Sigmoid colon (tissue), 7 donors: Measurements from ENCODE around the gene UBL7. TPM values are rescaled to one million over a fixed set of nuclear protein-coding genes. Genes with fewer than 3 reads are reported as not detected.

Experiments
- DNase-seq: peaks from one replicate; pipeline ENCODE4 v3.0.0-alpha.2; 2019
- H3K27ac ChIP-seq, 4 donors: fragments of 200-600 bp; sonication (generic); one replicate each; pipeline ENCODE4 v1.5.1; 2016 to 2019; ENCODE audit warnings: mild to moderate bottlenecking in 1 of 4
- H3K27me3 ChIP-seq, 3 donors: fragments of 200-600 bp; sonication (generic); one replicate each; pipeline ENCODE4 v1.5.1; 2019; ENCODE audit warnings: mild to moderate bottlenecking in 1 of 3
- H3K36me3 ChIP-seq, 4 donors: fragments of 200-600 bp; sonication (generic); one replicate each; pipeline ENCODE4 v1.5.1; 2016 to 2019
- H3K4me1 ChIP-seq, 4 donors: fragments of 200-600 bp; sonication (generic); one replicate each; pipeline ENCODE4 v1.5.1; 2017 to 2019
- H3K4me3 ChIP-seq, 4 donors: fragments of 200-600 bp; sonication (generic); one replicate each; pipeline ENCODE4 v1.5.1; 2017 to 2019; ENCODE audit warnings: mild to moderate bottlenecking in 2 of 4, moderate library complexity in 1 of 4
- H3K9me3 ChIP-seq, 4 donors: fragments of 200-600 bp in 3 of 4; sonication (generic) in 3 of 4; one replicate each; pipeline versions ENCODE4 v1.5.1 to v1.6.1; 2013 to 2019
- EP300 ChIP-seq, 4 donors: sonication (generic); formaldehyde crosslinking; IDR thresholded peaks; one replicate each; pipeline ENCODE4 v1.6.1; 2017; ENCODE audit warnings: antibody characterized with exemption in 4 of 4
- POLR2A ChIP-seq, 2 donors: fragments of 450-650 bp; IDR thresholded peaks; one replicate each; pipeline ENCODE4 v1.6.1; 2016; ENCODE audit warnings: antibody characterized with exemption in 2 of 2, mild to moderate bottlenecking in 2 of 2, moderate library complexity in 2 of 2
- POLR2AphosphoS5 ChIP-seq, 4 donors: sonication (generic); formaldehyde crosslinking; IDR thresholded peaks; one replicate each; pipeline ENCODE4 v1.6.1; 2017; ENCODE audit warnings: antibody characterized with exemption in 4 of 4
- whole genome bisulfite sequencing, 2 donors: extraction: QIAGEN DNeasy Blood & Tissue Kit; methylation state at CpG; one replicate each; pipeline ENCODE4 v1.1.7; 2013; 5-methylcytosine and 5-hydroxymethylcytosine counted together
- intact Hi-C: fragments of 100-400 bp; cut with DNase I; formaldehyde crosslinking; loops from one replicate; pipeline ENCODE4 v1.15.1; 2023
- polyA plus RNA-seq, 3 donors: library from polyadenylated mRNA; stranded (reverse); fragments of 200-250 nt; gene quantifications; one replicate each; pipeline ENCODE4 v1.2.3, GENCODE V29; 2013
- total RNA-seq, 4 donors: library from RNA; depleted of rRNA; stranded (reverse); fragments of >200 nt; gene quantifications; one replicate each; pipeline ENCODE4 v1.1.0, GENCODE V29; 2016
- TF ChIP-seq, protein P1 (sequence below), 4 experiments: fragments of 450-650 bp in 3 of 4; fragments of 200-600 bp in 1 of 4; IDR thresholded peaks; one replicate each; pipeline ENCODE4 v1.5.1; 2016 to 2019; ENCODE audit warnings: antibody characterized with exemption in 4 of 4, mild to moderate bottlenecking in 3 of 4, moderate library complexity in 2 of 4
- donor health status: healthy with polysubstance abuse.
- donor health status: Bipolar disorder and iron deficiency.
- donor health status: healthy.

The UBL7 gene
- total and polyA plus RNA-seq, 7 donors, result 32.4 to 85.5 (median 48.5) TPM

GRCh38 chr15:74408815-74409214 is 52.1 kb downstream of the UBL7 start:
- DNase-seq, result no peak
- WGBS, 2 donors, result 69 to 76% methylated on average over 7 of the region's 7 CpGs
- TF ChIP-seq, protein P1, sequence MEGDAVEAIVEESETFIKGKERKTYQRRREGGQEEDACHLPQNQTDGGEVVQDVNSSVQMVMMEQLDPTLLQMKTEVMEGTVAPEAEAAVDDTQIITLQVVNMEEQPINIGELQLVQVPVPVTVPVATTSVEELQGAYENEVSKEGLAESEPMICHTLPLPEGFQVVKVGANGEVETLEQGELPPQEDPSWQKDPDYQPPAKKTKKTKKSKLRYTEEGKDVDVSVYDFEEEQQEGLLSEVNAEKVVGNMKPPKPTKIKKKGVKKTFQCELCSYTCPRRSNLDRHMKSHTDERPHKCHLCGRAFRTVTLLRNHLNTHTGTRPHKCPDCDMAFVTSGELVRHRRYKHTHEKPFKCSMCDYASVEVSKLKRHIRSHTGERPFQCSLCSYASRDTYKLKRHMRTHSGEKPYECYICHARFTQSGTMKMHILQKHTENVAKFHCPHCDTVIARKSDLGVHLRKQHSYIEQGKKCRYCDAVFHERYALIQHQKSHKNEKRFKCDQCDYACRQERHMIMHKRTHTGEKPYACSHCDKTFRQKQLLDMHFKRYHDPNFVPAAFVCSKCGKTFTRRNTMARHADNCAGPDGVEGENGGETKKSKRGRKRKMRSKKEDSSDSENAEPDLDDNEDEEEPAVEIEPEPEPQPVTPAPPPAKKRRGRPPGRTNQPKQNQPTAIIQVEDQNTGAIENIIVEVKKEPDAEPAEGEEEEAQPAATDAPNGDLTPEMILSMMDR (IDR thresholded peaks at IDR 0.05), result no peak
- no peak for TF ChIP-seq EP300 (IDR thresholded peaks at IDR 0.05)
- no peak for TF ChIP-seq POLR2A (IDR thresholded peaks at IDR 0.05)
- TF ChIP-seq POLR2AphosphoS5 (IDR thresholded peaks at IDR 0.05), result no peak
- Histone ChIP-seq H3K4me1 (no peaks in the 10 kb centered on the region), H3K9me3 (no peaks in the 10 kb centered on the region), H3K27me3 (no peaks in the 10 kb centered on the region), H3K4me3 (no peak overlapping the region), H3K27ac (no peak overlapping the region), H3K36me3 (no peaks in the 10 kb centered on the region)
- intact Hi-C loops, result no loop called here

DNA sequence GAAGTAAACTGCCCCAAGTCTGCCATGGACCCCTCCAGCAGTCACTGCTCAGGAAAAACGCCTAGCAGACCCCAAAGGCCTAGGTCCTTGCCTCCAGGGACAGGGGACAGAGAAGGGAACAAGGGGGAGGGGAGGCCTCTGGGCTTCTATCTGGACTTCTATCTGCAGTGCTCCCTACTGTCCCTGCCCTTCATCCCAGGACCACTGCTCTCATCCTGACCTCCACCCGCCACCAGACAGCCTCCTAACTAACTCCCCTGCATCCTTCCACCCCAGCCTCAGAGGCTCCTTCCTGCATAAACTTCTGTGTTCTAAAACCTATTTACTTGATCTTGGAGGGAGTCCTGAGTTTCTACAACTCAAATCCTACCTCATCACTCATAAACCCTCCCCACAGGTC is 52.6 kb downstream of the UBL7 start:
- TF ChIP-seq EP300 (IDR thresholded peaks at IDR 0.05) (no peak), POLR2AphosphoS5 (IDR thresholded peaks at IDR 0.05) (no peak), POLR2A (IDR thresholded peaks at IDR 0.05) (no peak)
- TF ChIP-seq, protein P1 (IDR thresholded peaks at IDR 0.05), result no peak
- H3K4me1 ChIP-seq, result no peaks in the 10 kb centered on the region
- H3K36me3 ChIP-seq, result no peaks in the 10 kb centered on the region
- H3K9me3 ChIP-seq, result no peaks in the 10 kb centered on the region
- no peak for DNase-seq
- intact Hi-C loops, result no loop called here
- H3K4me3 ChIP-seq, result no peak overlapping the region
- no peak overlapping the region for H3K27ac ChIP-seq
- peaks cover 0 to 2% (median 0%) of the 10 kb centered on the region in 3 donors for H3K27me3 ChIP-seq
- WGBS, 2 donors, result 71 to 90% methylated on average over 2 of the region's 2 CpGs

DNA sequence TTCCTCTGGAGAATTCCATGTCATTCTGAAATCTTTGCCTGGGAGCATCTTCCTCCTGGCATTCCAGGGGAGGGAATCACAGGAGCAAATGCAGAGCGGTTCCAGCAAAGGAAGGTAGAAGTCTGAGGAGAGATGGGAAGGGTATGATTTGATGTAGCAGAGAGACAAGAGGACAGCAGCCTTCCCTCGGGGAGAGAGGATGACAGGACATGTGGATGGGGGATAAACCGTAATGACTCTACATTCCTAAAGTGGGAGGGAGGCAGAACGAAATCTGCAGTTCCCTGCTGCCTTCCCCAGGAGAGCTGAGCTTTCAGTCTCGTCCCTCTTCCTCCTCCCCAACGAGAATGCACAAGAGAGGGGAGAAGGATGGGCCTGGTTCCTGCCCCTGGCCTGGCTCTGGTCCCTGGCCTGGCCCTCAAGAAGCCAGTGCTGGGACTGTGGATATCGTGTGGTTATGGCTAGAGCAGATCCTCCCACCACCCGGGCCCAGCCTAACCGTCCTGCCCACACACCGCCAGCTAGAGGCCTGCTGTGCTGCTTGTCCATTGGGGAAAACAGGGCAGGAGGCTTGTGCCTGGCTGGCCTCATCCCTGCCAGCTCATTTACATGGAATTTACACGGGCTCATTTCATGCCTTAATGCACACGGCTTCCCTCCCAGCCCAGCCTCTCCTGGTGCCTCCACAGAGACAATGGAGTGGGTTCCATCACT is 53.8 kb downstream of the UBL7 start:
- H3K9me3 ChIP-seq, result no peaks in the 10 kb centered on the region
- H3K4me3 ChIP-seq, result no peak overlapping the region
- no peak for TF ChIP-seq POLR2A (IDR thresholded peaks at IDR 0.05)
- TF ChIP-seq EP300 (IDR thresholded peaks at IDR 0.05), result no peak
- TF ChIP-seq, protein P1 (IDR thresholded peaks at IDR 0.05), result no peak
- TF ChIP-seq POLR2AphosphoS5 (IDR thresholded peaks at IDR 0.05), result no peak
- intact Hi-C loops, result no loop called here
- H3K4me1 ChIP-seq, result no peaks in the 10 kb centered on the region
- H3K27me3 ChIP-seq, result peaks cover 0 to 10% (median 0%) of the 10 kb centered on the region in 3 donors
- no peak overlapping the region for H3K27ac ChIP-seq
- WGBS, 2 donors, result 32 to 62% methylated on average over 12 of the region's 12 CpGs
- H3K36me3 ChIP-seq, result no peaks in the 10 kb centered on the region
- no peak for DNase-seq

DNA sequence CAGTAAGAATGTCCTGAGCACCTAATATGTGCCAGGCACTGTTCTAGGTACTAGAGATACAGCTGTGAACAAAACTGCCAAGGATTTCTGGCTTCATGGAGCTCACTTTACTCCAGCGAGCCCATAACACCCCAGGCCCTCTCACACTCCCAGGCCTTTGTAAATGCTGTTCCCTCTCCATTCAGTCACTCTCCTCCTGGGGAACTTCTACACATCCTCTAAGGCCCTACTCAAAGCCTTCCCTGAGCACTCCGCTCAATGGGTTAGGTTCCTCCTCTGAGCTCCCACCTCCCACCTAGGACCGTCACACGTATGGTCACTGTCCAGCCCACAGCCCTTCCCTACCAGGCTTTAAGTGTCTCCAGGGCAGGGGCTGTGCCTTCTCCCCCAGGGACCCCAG is 54.4 kb downstream of the UBL7 start:
- 87 to 89% methylated on average over 4 of the region's 4 CpGs for WGBS, 2 donors
- Histone ChIP-seq H3K27me3 (peaks cover 0 to 11% (median 0%) of the 10 kb centered on the region in 3 donors), H3K4me1 (no peaks in the 10 kb centered on the region), H3K4me3 (no peak overlapping the region), H3K9me3 (no peaks in the 10 kb centered on the region), H3K36me3 (no peaks in the 10 kb centered on the region), H3K27ac (no peak overlapping the region)
- TF ChIP-seq EP300 (IDR thresholded peaks at IDR 0.05) (no peak), POLR2A (IDR thresholded peaks at IDR 0.05) (no peak), POLR2AphosphoS5 (IDR thresholded peaks at IDR 0.05) (no peak)
- TF ChIP-seq, protein P1 (IDR thresholded peaks at IDR 0.05), result no peak
- intact Hi-C loops, result no loop called here
- no peak for DNase-seq

GRCh38 chr15:74405823-74406222 is 55.1 kb downstream of the UBL7 start:
- H3K4me1 ChIP-seq, result no peaks in the 10 kb centered on the region
- no peaks in the 10 kb centered on the region for H3K9me3 ChIP-seq
- WGBS, 2 donors, result 81 to 89% methylated on average over 7 of the region's 7 CpGs
- H3K27me3 ChIP-seq, result peaks cover 0 to 18% (median 0%) of the 10 kb centered on the region in 3 donors
- TF ChIP-seq EP300 (IDR thresholded peaks at IDR 0.05) (no peak), POLR2A (IDR thresholded peaks at IDR 0.05) (no peak), POLR2AphosphoS5 (IDR thresholded peaks at IDR 0.05) (no peak)
- TF ChIP-seq, protein P1 (IDR thresholded peaks at IDR 0.05), result no peak
- no peaks in the 10 kb centered on the region for H3K36me3 ChIP-seq
- intact Hi-C loops, result no loop called here
- no peak for DNase-seq
- no peak overlapping the region for H3K4me3 ChIP-seq
- no peak overlapping the region for H3K27ac ChIP-seq
